ENCODE results near the gene MPZL2.
"Not testable (repeated sequence)": the region's sequence is repeated elsewhere in the genome, so short reads cannot be mapped to it uniquely, and the experiment has no call there.

MPZL2 gene

DNA sequence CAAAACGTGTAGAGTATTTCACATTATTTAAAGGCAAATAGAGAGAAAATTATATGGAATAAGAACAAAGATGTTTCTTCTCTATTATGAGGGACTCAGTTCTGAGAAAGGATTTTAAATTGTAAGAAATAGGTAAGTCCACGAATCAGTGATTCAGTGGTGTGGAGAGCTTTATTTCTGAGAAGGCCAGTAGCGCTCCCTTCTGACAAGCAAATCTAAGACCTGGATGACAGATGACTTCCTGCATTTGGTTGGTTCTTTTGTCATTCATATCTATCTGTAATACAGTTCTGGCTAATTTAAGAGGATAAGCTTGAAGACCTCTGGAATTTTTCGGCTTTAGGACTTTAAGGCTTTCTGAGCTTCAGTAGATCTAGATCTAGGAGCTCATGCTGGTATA, 47.4 kb upstream of the MPZL2 start:
- no peaks in the 10 kb centered on the region for H3K9me2 ChIP-seq (replicated peaks; ENCODE audit: low read depth, low read length)
- no peak overlapping the region for H2AFZ ChIP-seq (ENCODE audit: low read length)
- peaks cover 54% of the 10 kb centered on the region for H3K36me3 ChIP-seq (ENCODE audit: insufficient read depth, low read length)
- TF ChIP-seq CTCF (conservative IDR thresholded peaks at IDR 0.05; ENCODE audit: low read length) = no peak; the same call in 1 of the 2 replicates
- no peak for TF ChIP-seq EZH2phosphoT487 (IDR thresholded peaks at IDR 0.05; ENCODE audit: borderline replicate concordance)
- H3K27me3 ChIP-seq (ENCODE audit: insufficient read depth, low read length, poor library complexity, severe bottlenecking) = no peaks in the 10 kb centered on the region
- H3K9me3 ChIP-seq (ENCODE audit: insufficient read depth, low read depth, low read length) = no peaks in the 10 kb centered on the region
- no peak overlapping the region for H3K4me3 ChIP-seq (ENCODE audit: low read length, poor library complexity, severe bottlenecking)
- H3K4me2 ChIP-seq (ENCODE audit: low read depth, low read length, poor library complexity, severe bottlenecking) = peak overlapping the region; percentile 41
- peaks cover 7% of the 10 kb centered on the region for H3F3A ChIP-seq (ENCODE audit: low read depth)
- H4K20me1 ChIP-seq (ENCODE audit: insufficient read depth, low read length, poor library complexity, severe bottlenecking) = peaks cover 26% of the 10 kb centered on the region
- peaks cover 67% of the 10 kb centered on the region for H3K79me2 ChIP-seq (ENCODE audit: insufficient read depth, low read length)
- H3K9ac ChIP-seq (ENCODE audit: low read depth, low read length, poor library complexity, severe bottlenecking) = peak overlapping the region; percentile 12
- H3K4me1 ChIP-seq (ENCODE audit: insufficient read depth, low read length, poor library complexity, severe bottlenecking) = peaks cover 68% of the 10 kb centered on the region

- no peaks in the 10 kb centered on the region for H3K9me2 ChIP-seq (replicated peaks; ENCODE audit: low read depth, low read length)
- no peaks in the 10 kb centered on the region for H3K9me3 ChIP-seq (ENCODE audit: insufficient read depth, low read depth, low read length)
- peaks cover 4% of the 10 kb centered on the region for H3F3A ChIP-seq (ENCODE audit: low read depth)
- H3K36me3 ChIP-seq (ENCODE audit: insufficient read depth, low read length) = peaks cover 54% of the 10 kb centered on the region
- H2AFZ ChIP-seq (ENCODE audit: low read length) = no peak overlapping the region
- H3K9ac ChIP-seq (ENCODE audit: low read depth, low read length, poor library complexity, severe bottlenecking) = no peak overlapping the region
- H4K20me1 ChIP-seq (ENCODE audit: insufficient read depth, low read length, poor library complexity, severe bottlenecking) = peaks cover 27% of the 10 kb centered on the region
- H3K4me2 ChIP-seq (ENCODE audit: low read depth, low read length, poor library complexity, severe bottlenecking) = peak overlapping the region; percentile 41
- no peaks in the 10 kb centered on the region for H3K27me3 ChIP-seq (ENCODE audit: insufficient read depth, low read length, poor library complexity, severe bottlenecking)
- H3K4me3 ChIP-seq (ENCODE audit: low read length, poor library complexity, severe bottlenecking) = no peak overlapping the region
- peaks cover 66% of the 10 kb centered on the region for H3K4me1 ChIP-seq (ENCODE audit: insufficient read depth, low read length, poor library complexity, severe bottlenecking)
- TF ChIP-seq EZH2phosphoT487 (IDR thresholded peaks at IDR 0.05; ENCODE audit: borderline replicate concordance) (no peak), CTCF (conservative IDR thresholded peaks at IDR 0.05; ENCODE audit: low read length) (no peak)
- peaks cover 73% of the 10 kb centered on the region for H3K79me2 ChIP-seq (ENCODE audit: insufficient read depth, low read length)
Measured at GRCh38 chr11:118310781-118311485, 46.8 kb upstream of the MPZL2 start.

GRCh38 chr11:118310271-118310670, 46.2 kb upstream of the MPZL2 start:
- Histone ChIP-seq H3K4me1 (ENCODE audit: insufficient read depth, low read length, poor library complexity, severe bottlenecking) (peaks cover 63% of the 10 kb centered on the region), H3K9me2 (replicated peaks; ENCODE audit: low read depth, low read length) (no peaks in the 10 kb centered on the region), H3K27me3 (ENCODE audit: insufficient read depth, low read length, poor library complexity, severe bottlenecking) (no peaks in the 10 kb centered on the region), H3K79me2 (ENCODE audit: insufficient read depth, low read length) (peaks cover 80% of the 10 kb centered on the region), H2AFZ (ENCODE audit: low read length) (no peak overlapping the region), H3K36me3 (ENCODE audit: insufficient read depth, low read length) (peaks cover 54% of the 10 kb centered on the region), H3F3A (ENCODE audit: low read depth) (peaks cover 4% of the 10 kb centered on the region; the same call in 1 of the 2 replicates), H3K9me3 (ENCODE audit: insufficient read depth, low read depth, low read length) (no peaks in the 10 kb centered on the region), H3K9ac (ENCODE audit: low read depth, low read length, poor library complexity, severe bottlenecking) (no peak overlapping the region), H4K20me1 (ENCODE audit: insufficient read depth, low read length, poor library complexity, severe bottlenecking) (peaks cover 27% of the 10 kb centered on the region), H3K4me3 (ENCODE audit: low read length, poor library complexity, severe bottlenecking) (no peak overlapping the region), H3K4me2 (ENCODE audit: low read depth, low read length, poor library complexity, severe bottlenecking) (no peak overlapping the region)
- TF ChIP-seq EZH2phosphoT487 (IDR thresholded peaks at IDR 0.05; ENCODE audit: borderline replicate concordance) (no peak), CTCF (conservative IDR thresholded peaks at IDR 0.05; ENCODE audit: low read length) (no peak)

- H3K9ac ChIP-seq (ENCODE audit: low read depth, low read length, poor library complexity, severe bottlenecking); H2AFZ ChIP-seq (ENCODE audit: low read length); H3K9me2 ChIP-seq (replicated peaks; ENCODE audit: low read depth, low read length); H3K4me3 ChIP-seq (ENCODE audit: low read length, poor library complexity, severe bottlenecking); H3F3A ChIP-seq (ENCODE audit: low read depth); H3K27me3 ChIP-seq (ENCODE audit: insufficient read depth, low read length, poor library complexity, severe bottlenecking); H3K9me3 ChIP-seq (ENCODE audit: insufficient read depth, low read depth, low read length): not testable (repeated sequence)
- peaks cover 44% of the 10 kb centered on the region; the same call in 1 of the 2 replicates for H3K36me3 ChIP-seq (ENCODE audit: insufficient read depth, low read length)
- peaks cover 27% of the 10 kb centered on the region for H4K20me1 ChIP-seq (ENCODE audit: insufficient read depth, low read length, poor library complexity, severe bottlenecking)
- peak overlapping the region; percentile 89 for H3K4me2 ChIP-seq (ENCODE audit: low read depth, low read length, poor library complexity, severe bottlenecking)
- H3K4me1 ChIP-seq (ENCODE audit: insufficient read depth, low read length, poor library complexity, severe bottlenecking) = peaks cover 58% of the 10 kb centered on the region
- H3K79me2 ChIP-seq (ENCODE audit: insufficient read depth, low read length) = peaks cover 92% of the 10 kb centered on the region
Measured at GRCh38 chr11:118308995-118309528, 45.0 kb upstream of the MPZL2 start.

Data from Loucy (cell line).